NCI-H1105 treated with DMSO at 0.1 percent for 48 hours (cell line): ENCODE data around the gene ACY1.
"Not testable (repeated sequence)": the region's sequence is repeated elsewhere in the genome, so short reads cannot be mapped to it uniquely, and the experiment has no call there.

Experiments used
- DNase-seq: peaks from one replicate; lab custom pipeline; 2025; lab: John Stamatoyannopoulos, UW

ACY1 gene

GRCh38 chr3:51983578-51984268 lies 388 bp downstream of the ACY1 start:
- DNase-seq, result no peak

DNA sequence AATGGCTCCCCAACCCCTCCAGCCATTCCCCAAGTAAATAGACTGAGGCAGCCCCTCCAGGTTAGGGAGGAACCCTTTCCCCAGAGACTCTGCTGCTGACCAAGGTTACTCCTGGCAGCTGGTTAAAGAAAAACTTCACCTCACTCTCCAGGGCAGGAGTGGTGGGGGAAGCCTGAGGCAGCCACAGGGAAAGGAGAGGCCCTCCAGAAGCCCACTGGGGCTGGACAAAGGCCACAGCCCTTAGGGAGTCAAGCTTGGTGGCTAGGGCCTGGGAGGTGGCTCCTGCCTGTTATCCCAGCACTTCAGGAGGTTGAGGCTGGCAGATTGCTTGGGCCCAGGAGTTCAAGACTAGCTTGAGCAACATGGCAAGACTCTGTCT lies 923 bp downstream of the ACY1 start:
- no peak for DNase-seq

DNA sequence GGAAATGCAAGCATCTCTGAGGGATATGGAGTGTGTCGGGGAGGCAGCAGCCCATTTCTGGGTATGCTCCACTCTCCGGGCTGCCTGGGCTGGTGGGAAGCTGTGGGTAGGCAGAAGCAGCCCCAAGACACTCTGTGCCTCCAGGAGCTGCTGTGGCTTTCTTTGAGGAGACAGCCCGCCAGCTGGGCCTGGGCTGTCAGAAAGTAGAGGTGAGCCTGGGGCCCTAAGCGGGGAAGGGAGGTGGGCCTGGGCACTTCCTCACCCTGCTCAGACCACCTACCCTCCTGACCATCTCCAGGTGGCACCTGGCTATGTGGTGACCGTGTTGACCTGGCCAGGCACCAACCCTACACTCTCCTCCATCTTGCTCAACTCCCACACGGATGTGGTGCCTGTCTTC lies 1.7 kb downstream of the ACY1 start:
- DNase-seq, result no peak

DNA sequence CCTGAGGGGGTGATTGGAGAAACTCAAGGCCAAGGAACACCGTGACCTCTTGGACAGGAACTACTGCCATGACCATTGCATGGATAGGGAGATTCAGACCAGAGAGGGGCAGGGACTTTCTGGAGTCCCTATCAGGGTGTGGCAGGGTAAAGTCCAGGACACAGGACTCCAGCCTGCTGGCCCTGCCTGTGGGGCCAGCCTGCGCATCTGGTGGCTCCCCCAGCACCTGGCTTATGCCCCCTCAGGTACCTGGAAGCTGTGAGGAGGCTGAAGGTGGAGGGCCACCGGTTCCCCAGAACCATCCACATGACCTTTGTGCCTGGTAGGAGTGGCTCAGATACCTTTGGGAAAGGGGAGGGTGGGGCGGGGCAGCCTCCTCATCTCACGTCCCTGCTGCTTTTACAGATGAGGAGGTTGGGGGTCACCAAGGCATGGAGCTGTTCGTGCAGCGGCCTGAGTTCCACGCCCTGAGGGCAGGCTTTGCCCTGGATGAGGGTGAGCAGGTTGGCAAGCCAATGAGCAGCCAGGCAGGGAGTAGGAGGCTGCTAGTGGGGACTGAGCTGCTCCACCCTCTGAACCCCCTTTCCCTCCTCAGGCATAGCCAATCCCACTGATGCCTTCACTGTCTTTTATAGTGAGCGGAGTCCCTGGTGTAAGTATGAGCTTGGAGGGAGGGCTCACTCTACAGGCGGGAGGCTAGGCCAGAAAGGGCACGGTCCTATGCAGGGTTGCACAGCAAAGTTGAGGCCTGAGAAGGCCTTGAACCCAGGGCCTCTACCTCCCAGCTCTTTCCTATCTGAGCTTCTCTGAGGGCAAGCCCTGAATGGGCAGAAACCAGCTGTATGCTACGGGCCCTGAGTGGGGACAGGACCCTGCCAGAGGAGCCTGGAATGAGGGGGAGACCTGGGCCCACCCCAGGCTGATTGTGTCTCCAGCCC lies 2.9 kb downstream of the ACY1 start:
- no peak for DNase-seq

DNA sequence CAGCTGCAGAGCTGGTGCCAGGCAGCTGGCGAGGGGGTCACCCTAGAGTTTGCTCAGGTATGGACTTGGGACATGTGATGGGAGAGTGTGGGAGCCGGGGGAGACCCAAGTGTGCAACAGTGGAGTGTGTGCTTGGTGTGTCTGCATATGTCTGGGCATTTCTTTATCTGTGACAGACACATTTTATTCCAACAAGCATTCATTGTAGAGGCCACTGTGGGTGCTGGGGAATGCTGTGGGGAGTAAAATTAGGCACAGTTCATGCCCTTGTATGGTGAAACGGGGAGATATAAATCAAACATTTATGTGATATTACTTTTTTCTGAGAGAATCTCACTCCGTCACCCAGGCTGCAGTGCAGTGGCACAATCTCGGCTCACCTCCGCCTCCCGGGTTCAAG lies 4.2 kb downstream of the ACY1 start:
- no peak for DNase-seq

GRCh38 chr3:51988286-51989146 lies 5.2 kb downstream of the ACY1 start:
- no peak for DNase-seq

GRCh38 chr3:51990501-51990971 lies 7.2 kb downstream of the ACY1 start:
- not testable (repeated sequence) for DNase-seq

DNA sequence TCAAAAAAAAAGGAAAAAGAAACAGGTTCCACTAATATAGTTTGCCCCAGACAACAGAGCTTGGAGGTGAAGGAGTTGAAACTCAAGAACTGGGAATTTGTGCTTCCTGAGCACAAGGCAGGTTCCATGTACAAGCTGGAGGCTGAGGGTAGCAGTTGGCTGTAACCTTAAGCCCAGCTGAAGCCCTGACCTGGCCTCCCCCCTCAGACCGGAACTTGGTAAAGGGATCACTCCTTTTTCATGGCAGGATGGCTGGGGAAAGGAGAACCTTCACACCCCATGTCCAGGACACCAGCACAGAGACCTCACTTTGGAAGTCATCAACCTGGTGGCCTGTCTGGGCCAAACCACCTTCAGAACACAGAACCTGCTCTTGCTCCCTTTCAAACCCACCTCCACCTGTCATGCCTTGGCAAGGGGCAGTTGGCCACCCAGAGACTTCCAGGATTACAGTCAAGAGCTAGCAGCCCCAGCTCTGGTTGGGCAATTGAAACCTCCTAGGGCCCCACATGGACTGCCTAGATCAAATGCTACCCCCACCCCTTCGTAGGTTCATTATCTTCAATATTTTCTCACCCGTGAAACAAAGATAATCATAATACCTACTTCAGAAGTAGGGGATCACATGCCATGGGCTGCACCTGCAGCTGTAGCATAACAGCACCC lies 8.8 kb downstream of the ACY1 start:
- DNase-seq, result no peak

GRCh38 chr3:51993657-51994056 lies 10.3 kb downstream of the ACY1 start:
- DNase-seq, result not testable (repeated sequence)

DNA sequence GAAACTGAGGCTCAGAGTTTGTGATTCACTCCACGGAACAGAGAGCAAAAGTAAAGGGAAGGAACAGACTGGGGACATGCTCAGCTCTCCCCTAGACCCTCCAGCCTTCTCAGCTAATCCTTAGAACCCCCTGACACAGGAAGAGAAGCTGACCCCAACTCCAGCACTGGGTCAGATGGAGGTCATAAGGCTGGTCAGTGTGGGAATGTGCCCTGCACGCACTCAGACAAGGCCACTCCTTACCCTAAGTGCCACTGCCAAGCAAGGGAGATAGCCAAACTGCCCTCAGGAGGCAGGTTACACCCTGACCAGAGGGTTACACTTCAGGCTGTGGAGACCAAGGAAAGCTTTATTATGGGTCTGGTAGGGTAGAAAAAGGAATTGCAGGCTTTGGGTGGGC lies 11.2 kb downstream of the ACY1 start:
- no peak for DNase-seq

DNA sequence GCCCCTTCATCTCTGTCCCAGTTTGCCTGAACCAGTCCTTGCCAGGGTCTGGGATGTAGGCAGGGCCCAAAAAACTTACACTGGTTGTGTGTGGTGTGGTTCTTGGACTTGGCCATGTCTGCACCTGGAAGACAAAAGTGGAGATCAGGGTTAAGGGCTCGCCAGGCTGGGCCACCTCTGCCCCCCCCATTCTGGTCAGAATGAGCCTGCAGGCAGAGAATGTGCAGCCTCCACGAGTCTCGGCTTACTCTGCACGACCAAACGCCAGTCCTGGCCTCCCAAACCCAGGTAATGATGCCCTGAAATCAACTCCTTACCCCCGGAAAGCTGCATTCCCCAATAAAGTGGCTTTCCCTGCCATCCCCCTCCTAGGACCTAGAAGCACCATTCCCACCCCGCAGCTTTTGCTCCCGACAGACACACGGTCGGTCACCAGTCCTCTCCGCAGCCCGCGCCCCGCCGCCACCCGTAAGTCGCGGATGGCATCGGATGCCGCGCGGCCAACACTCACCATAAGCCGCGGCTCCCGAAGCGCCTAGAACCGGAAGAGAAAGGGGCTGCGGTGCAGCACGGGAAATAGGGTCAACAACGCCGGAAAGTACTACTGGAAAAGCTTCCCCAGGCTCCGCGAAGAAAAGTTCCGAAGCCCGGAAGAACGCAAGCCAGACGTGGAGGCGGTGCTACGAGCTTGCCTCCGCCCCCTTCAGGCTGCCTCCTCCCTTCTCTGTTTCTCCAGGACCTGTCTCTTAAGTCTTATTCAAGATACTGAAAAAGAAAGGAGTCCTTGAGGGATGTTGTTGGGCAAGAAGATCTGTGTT lies 12.2 kb downstream of the ACY1 start, which contains the start of gene RPL29:
Gene RPL29 (minus strand): TSS at position 550 of the 818 bp plus-strand sequence. CDS start 434 bp downstream, at position 116.
- DNase-seq, result peak; percentile 80

GRCh38 chr3:51997172-51997571 lies 13.8 kb downstream of the ACY1 start:
- no peak for DNase-seq

DNA sequence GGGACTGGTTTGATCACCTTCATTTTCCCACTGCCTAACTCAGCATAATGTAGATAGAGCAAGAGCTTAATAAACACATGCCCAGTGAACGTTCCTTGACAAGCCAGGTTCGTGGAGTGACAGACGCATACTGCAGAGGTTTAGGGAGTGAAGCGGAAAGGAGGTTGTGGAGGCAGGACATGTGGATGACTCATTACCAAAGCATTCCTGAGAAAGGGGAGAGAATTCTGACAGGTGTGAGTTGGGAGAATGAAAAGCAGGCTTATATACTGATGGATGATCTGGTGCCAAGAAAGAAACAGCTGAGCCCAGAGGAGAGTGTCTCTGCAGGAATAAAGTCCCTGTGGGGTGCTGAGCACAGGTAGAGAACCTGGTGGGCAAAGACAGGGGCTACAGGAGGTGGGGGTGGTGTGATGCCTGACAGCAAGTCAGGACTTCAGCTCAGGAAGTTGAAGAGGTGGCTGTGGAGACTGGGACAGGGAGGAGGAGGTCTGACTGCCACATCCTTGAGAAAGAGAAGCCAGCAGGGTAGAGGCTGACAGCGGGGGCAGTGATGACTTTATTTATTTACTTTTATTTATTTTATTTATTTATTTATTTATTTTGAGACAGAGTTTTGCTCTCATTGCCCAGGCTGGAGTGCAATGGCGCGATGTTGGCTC lies 14.7 kb downstream of the ACY1 start:
- DNase-seq, result no peak

DNA sequence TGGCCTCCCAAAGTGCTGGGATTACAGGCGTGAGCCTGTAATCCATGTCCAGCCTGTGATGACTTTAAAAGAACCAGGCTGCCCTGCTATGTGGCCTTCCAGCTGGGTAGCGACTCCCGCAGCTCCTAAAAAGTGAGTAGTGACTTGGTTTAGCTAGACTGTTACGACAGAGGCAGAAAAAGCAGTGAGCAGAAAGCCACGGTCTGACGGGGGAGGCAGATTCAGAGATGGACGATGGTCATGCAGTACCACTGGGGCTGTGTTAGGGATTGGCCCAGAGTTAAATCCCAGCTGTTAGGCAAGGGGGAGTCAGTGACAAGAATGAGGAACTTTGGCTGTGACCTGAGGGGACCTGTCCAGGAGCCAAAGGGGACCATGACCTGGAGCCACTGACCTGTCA lies 15.4 kb downstream of the ACY1 start:
- no peak for DNase-seq

GRCh38 chr3:51999846-52000245 lies 16.5 kb downstream of the ACY1 start:
- no peak for DNase-seq

DNA sequence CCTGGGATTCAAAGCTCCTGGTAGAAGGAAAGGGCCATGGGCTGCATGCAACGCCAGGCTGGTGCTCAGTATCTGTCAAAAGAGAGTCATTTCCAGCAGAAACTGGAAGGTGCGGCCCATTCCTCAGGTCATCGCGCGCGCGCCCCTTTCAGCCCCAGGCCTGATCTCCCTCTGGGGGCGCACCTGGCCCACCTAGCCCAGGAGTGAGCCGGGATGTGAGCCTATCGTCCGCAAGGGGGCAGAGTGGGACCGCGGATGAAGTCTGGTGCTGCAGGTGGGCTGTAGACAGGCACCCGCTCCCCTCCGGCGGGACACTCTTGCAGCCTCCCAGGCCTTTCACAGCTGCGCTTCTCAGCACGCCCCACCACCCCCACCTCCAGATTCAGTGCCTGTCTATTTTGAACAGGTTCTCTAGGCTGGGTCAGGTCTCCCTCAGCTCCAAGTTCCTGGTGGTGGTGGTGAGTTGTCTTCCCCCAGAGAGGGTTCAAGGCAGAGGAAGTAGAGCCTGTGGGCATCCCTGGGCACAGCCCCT lies 18.2 kb downstream of the ACY1 start:
- peak; percentile 70 for DNase-seq

DNA sequence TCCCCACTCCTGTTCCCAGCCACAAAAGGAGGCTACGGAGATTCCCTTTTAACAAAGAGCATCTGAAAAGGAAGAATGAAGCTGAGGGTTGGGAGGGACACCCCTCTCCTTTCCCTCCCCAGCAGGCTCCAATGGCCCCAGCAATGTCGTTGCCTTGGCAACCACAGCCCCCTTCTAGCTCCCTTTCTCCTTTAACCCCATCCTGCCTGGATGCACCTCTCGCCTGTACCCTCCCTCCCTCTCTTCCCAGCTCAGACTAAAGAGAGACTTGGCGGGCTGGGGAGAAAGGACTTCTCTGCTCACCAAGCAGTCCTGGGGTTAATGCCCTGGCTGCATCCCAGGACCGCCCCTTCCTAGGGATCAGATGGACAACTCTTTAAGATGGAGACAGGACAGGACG lies 19.4 kb downstream of the ACY1 start:
- no peak for DNase-seq

DNA sequence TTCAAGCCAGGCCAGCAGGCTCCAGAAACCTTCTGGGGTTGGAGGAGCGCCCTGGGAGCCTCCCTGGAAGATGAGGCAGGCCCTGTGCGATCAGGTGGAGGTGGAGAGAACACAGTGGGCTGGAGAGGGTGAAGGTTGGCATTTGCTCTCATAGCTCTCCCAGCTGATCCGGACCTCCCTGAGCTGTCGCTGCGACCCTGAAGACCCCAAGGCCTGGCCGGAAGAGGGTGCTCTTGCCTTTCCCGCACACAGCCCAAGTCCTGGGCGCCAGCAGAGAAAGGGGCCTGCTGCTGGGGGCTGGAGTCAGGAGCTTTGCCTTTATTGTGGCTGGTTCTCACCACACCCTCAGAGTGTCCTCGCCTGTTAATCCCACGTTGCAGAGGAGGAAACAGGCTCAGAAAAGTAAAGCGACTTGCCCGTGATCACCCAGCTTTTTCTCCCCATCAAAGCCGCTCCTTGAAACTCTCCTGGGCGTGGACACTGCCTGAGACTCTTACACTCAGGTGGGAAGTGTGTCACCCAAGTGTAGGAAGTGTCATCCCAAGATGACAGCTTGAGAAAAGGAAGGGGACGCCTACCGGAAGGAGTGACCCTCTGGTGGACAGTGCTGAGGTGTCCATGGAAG lies 20.9 kb downstream of the ACY1 start:
- no peak for DNase-seq

DNA sequence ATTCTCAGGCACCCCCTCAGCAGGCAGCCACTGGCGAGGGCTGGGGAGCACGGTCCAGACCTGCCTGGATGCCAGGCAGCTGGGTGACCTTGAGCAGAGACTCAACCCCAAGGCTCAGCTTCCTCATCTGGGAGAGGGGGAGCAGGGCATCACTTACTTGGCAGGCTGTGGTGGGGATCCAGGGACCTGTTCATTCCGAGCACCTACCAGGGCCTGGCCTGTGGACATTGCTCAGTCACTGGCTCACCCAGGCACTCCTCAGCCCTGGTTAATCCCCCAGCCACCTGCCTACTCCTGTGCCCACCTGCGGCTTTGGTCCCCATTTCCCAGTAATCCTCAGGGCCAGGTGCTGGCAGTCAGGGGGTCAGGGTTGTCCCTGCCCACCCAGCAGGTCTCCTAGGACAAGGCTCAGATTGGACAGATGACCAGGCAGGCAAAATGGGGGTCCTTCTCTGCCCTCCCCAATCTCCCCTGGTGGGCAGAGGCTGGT lies 21.6 kb downstream of the ACY1 start:
- no peak for DNase-seq
